Measurements from ENCODE around the gene TNRC6A.
"Not testable (repeated sequence)": the region's sequence is repeated elsewhere in the genome, so short reads cannot be mapped to it uniquely, and the experiment has no call there.

The TNRC6A gene

DNA sequence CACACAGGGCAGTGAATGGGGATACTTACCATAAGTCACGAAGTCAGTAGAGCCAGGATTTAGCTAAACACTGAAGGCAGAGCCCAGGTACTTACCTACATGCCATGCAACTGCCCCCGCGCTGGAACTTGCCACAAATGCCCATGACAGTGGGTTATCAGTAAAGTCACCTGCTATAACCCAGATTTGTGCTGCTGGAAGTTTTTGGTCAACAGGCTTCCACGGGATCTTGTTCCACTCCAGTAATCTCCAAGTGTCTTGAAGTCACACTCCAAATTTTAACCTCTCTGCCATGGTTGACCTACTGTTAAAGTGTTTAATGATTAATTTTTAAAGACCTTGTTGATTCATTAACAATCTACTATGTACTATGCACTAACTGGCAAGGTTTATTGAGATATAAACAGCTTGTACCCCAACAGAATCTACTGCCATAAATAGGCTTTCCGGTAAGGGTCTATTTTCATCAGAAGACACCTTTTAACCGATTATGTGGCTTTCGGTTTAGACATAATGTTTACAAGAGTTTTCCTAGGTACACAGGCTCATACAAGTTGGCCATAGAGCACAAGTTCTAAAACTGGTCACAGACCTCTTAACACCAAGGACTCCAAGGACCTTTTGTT, 110.0 kb downstream of the TNRC6A start:
- H2BK12ac ChIP-seq (ENCODE audit: low read length): no peak overlapping the region
- no peak for DNase-seq
- H3K79me2 ChIP-seq (ENCODE audit: control insufficient read depth, insufficient read depth, low read length, poor library complexity): no peaks in the 10 kb centered on the region
- H3K4me2 ChIP-seq (ENCODE audit: low read length): no peak overlapping the region
- H4K12ac ChIP-seq (ENCODE audit: low read depth, low read length): no peak overlapping the region
- H3K9me3 ChIP-seq (ENCODE audit: insufficient read depth, low read depth, low read length): no peaks in the 10 kb centered on the region
- H4K91ac ChIP-seq (ENCODE audit: low read depth, low read length): no peak overlapping the region
- peaks cover 5 to 6% of the 10 kb centered on the region in 2 experiments for H3K4me1 ChIP-seq (ENCODE audit: control insufficient read depth in 1 of 2, insufficient read depth in 2 of 2, low read length in 2 of 2)
- no peak overlapping the region for H2BK5ac ChIP-seq (ENCODE audit: low read depth, low read length, poor library complexity)
- H3K14ac ChIP-seq (ENCODE audit: low read length): no peak overlapping the region
- H3K18ac ChIP-seq (ENCODE audit: low read length): no peak overlapping the region
- H3K4me3 ChIP-seq (ENCODE audit: low read depth, low read length): no peak overlapping the region
- H3K9ac ChIP-seq (ENCODE audit: low read length): no peak overlapping the region
- H3K27ac ChIP-seq (ENCODE audit: low read depth, low read length): no peak overlapping the region
- no CpG with 5 or more reads among the region's 7 CpGs for WGBS (ENCODE audit: extremely low coverage, insufficient coverage, insufficient read length)
- no peak overlapping the region for H3K4ac ChIP-seq (ENCODE audit: low read depth, low read length)
- H2BK120ac ChIP-seq (ENCODE audit: insufficient read depth, low read length, poor library complexity): no peak overlapping the region
- no peak overlapping the region for H2AK5ac ChIP-seq (ENCODE audit: low read length)
- no peak overlapping the region for H3K23ac ChIP-seq (ENCODE audit: low read length)
- no peaks in the 10 kb centered on the region for H3K36me3 ChIP-seq (ENCODE audit: control insufficient read depth in 1 of 2, insufficient read depth in 2 of 2, low read length in 2 of 2)
- no peaks in the 10 kb centered on the region for H3K27me3 ChIP-seq (ENCODE audit: insufficient read depth, low read length)
- no peak overlapping the region for H2AFZ ChIP-seq (ENCODE audit: insufficient read depth, low read length, poor library complexity)
- no peak overlapping the region for H4K8ac ChIP-seq (ENCODE audit: low read depth, low read length)
- peaks cover 5% of the 10 kb centered on the region for H3K79me1 ChIP-seq (ENCODE audit: low read length)

DNA sequence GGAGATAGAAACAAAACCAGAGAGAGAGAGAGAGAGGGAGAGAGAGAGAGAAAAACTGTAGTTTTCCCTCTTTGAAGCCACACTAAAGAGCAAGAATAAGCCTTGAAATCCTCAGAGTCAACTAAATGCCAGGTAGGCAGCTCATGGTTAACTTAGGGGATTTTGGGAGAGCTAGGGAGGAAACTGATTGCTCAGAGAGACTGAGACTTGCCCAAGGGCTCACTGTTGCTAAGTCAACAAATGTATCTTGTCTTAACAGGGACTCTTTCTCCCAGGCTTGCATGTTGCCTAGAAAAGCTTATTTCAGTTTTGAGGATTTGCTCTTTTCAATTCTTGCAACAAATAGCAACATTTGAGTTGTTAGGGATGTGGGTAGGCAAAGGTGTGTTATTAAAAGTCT, 111.8 kb downstream of the TNRC6A start:
- peaks cover 1% of the 10 kb centered on the region for H3K9me3 ChIP-seq (ENCODE audit: insufficient read depth, low read depth, low read length)
- peaks cover 5% of the 10 kb centered on the region for H3K79me1 ChIP-seq (ENCODE audit: low read length)
- no peak overlapping the region for H3K14ac ChIP-seq (ENCODE audit: low read length)
- H3K18ac ChIP-seq (ENCODE audit: low read length): no peak overlapping the region
- H2BK120ac ChIP-seq (ENCODE audit: insufficient read depth, low read length, poor library complexity): no peak overlapping the region
- H2AFZ ChIP-seq (ENCODE audit: insufficient read depth, low read length, poor library complexity): no peak overlapping the region
- no peak overlapping the region for H2BK5ac ChIP-seq (ENCODE audit: low read depth, low read length, poor library complexity)
- H4K91ac ChIP-seq (ENCODE audit: low read depth, low read length): no peak overlapping the region
- peaks cover 9 to 11% of the 10 kb centered on the region in 2 experiments for H3K4me1 ChIP-seq (ENCODE audit: control insufficient read depth in 1 of 2, insufficient read depth in 2 of 2, low read length in 2 of 2)
- no peak overlapping the region for H3K4me3 ChIP-seq (ENCODE audit: low read depth, low read length)
- DNase-seq: peak in 1 of 2 donors; percentile 16
- no peak overlapping the region for H3K9ac ChIP-seq (ENCODE audit: low read length)
- H3K23ac ChIP-seq (ENCODE audit: low read length): no peak overlapping the region
- H3K27me3 ChIP-seq (ENCODE audit: insufficient read depth, low read length): no peaks in the 10 kb centered on the region
- H3K36me3 ChIP-seq (ENCODE audit: control insufficient read depth in 1 of 2, insufficient read depth in 2 of 2, low read length in 2 of 2): no peaks in the 10 kb centered on the region
- H3K79me2 ChIP-seq (ENCODE audit: control insufficient read depth, insufficient read depth, low read length, poor library complexity): no peaks in the 10 kb centered on the region
- H3K27ac ChIP-seq (ENCODE audit: low read depth, low read length): no peak overlapping the region
- no peak overlapping the region for H4K8ac ChIP-seq (ENCODE audit: low read depth, low read length)
- H3K4me2 ChIP-seq (ENCODE audit: low read length): no peak overlapping the region
- no peak overlapping the region for H2AK5ac ChIP-seq (ENCODE audit: low read length)
- H2BK12ac ChIP-seq (ENCODE audit: low read length): no peak overlapping the region
- H3K4ac ChIP-seq (ENCODE audit: low read depth, low read length): no peak overlapping the region
- H4K12ac ChIP-seq (ENCODE audit: low read depth, low read length): no peak overlapping the region

DNA sequence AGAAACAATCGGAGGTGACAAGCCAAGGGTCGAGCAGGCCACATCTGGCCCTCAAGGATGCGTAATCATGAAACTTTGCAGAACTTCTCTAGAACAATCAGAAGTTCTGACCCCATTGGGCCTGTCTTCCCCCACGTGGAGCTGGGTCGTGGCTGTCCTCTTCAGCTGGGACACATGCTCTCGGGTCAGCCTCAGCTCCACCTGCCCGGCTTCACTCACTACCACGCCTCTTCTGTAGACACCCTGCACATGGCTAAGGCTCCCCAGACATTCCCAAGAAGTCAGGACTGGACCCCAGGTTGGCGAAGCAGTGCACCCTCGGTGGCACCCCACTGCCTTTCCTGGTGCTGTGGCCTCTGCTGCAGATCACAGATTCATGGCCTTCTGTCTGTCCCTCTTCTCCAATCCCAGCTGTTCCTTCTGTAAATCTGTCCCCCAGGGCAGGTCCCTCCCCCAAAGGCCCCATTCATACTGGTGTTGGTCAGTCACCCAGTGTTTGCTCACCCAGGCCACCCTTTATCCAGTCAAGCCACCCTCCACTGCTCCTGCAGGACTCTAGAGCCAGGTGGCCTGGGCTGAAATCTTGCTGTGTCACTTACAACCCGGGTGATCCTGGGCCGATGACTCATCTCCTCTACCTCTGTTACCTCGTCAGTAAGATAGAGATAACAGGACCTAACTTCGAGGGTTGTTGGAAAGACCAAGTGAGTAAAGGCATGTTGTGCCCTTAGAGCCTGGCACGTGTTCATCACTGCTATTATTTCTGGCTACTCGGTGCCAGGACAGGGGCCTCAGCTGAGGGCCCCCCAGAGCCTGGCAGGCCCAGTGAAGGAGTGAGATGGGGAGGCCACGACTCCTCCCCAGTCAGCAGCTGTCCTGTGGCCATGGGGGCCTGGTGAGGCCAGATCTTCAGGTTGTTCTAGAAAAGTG, 114.9 kb downstream of the TNRC6A start:
- Histone ChIP-seq H3K4me3 (ENCODE audit: low read depth, low read length) (no peak overlapping the region), H4K8ac (ENCODE audit: low read depth, low read length) (peak overlapping the region; percentile 26), H2BK120ac (ENCODE audit: insufficient read depth, low read length, poor library complexity) (peak overlapping the region; percentile 39), H3K4ac (ENCODE audit: low read depth, low read length) (no peak overlapping the region), H4K12ac (ENCODE audit: low read depth, low read length) (no peak overlapping the region), H3K79me2 (ENCODE audit: control insufficient read depth, insufficient read depth, low read length, poor library complexity) (no peaks in the 10 kb centered on the region), H3K23ac (ENCODE audit: low read length) (no peak overlapping the region), H3K27ac (ENCODE audit: low read depth, low read length) (no peak overlapping the region), H2AK5ac (ENCODE audit: low read length) (no peak overlapping the region), H3K27me3 (ENCODE audit: insufficient read depth, low read length) (no peaks in the 10 kb centered on the region), H3K14ac (ENCODE audit: low read length) (peak overlapping the region; percentile 24), H3K9me3 (ENCODE audit: insufficient read depth, low read depth, low read length) (peaks cover 1% of the 10 kb centered on the region), H3K4me1 (ENCODE audit: control insufficient read depth in 1 of 2, insufficient read depth in 2 of 2, low read length in 2 of 2) (peaks cover 9 to 11% of the 10 kb centered on the region in 2 experiments), H3K36me3 (ENCODE audit: control insufficient read depth in 1 of 2, insufficient read depth in 2 of 2, low read length in 2 of 2) (no peaks in the 10 kb centered on the region), H4K91ac (ENCODE audit: low read depth, low read length) (peak overlapping the region; percentile 52), H3K4me2 (ENCODE audit: low read length) (no peak overlapping the region), H2BK5ac (ENCODE audit: low read depth, low read length, poor library complexity) (peak overlapping the region; percentile 22), H3K79me1 (ENCODE audit: low read length) (peaks cover 5% of the 10 kb centered on the region), H3K9ac (ENCODE audit: low read length) (no peak overlapping the region), H2AFZ (ENCODE audit: insufficient read depth, low read length, poor library complexity) (no peak overlapping the region), H3K18ac (ENCODE audit: low read length) (peak overlapping the region; percentile 29), H2BK12ac (ENCODE audit: low read length) (peak overlapping the region; percentile 63)
- no CpG with 5 or more reads among the region's 17 CpGs for WGBS (ENCODE audit: extremely low coverage, insufficient coverage, insufficient read length)
- DNase-seq: peak; percentile 76 to 89

DNA sequence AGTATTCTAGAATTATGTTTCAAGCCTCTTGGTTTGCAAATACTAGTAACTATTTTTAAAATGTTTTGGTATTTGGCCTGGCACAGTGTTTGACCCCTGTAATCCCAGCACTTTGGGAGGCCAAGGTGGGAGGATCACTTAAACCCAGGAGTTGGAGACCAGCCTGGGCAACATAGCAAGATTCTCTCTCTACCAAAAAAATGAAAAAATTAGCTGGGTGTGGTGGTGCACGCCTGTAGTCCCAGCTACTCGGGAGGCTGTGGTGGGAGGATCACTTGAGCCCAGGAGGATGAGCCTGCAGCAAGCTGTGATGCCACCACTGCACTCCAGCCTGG, 115.5 kb downstream of the TNRC6A start:
- H2BK5ac ChIP-seq (ENCODE audit: low read depth, low read length, poor library complexity); H2BK12ac ChIP-seq (ENCODE audit: low read length); H3K79me2 ChIP-seq (ENCODE audit: control insufficient read depth, insufficient read depth, low read length, poor library complexity); H3K4me3 ChIP-seq (ENCODE audit: low read depth, low read length); H3K9ac ChIP-seq (ENCODE audit: low read length); H3K14ac ChIP-seq (ENCODE audit: low read length); H4K12ac ChIP-seq (ENCODE audit: low read depth, low read length); H2BK120ac ChIP-seq (ENCODE audit: insufficient read depth, low read length, poor library complexity); H4K8ac ChIP-seq (ENCODE audit: low read depth, low read length); H3K27ac ChIP-seq (ENCODE audit: low read depth, low read length); H3K9me3 ChIP-seq (ENCODE audit: insufficient read depth, low read depth, low read length); H3K23ac ChIP-seq (ENCODE audit: low read length); H3K18ac ChIP-seq (ENCODE audit: low read length); H4K91ac ChIP-seq (ENCODE audit: low read depth, low read length); H2AK5ac ChIP-seq (ENCODE audit: low read length); H3K4me2 ChIP-seq (ENCODE audit: low read length); H3K27me3 ChIP-seq (ENCODE audit: insufficient read depth, low read length); H2AFZ ChIP-seq (ENCODE audit: insufficient read depth, low read length, poor library complexity); H3K4ac ChIP-seq (ENCODE audit: low read depth, low read length); DNase-seq; H3K36me3 ChIP-seq (ENCODE audit: control insufficient read depth in 1 of 2, insufficient read depth in 2 of 2, low read length in 2 of 2); H3K79me1 ChIP-seq (ENCODE audit: low read length): not testable (repeated sequence)
- no CpG with 5 or more reads among the region's 2 CpGs for WGBS (ENCODE audit: extremely low coverage, insufficient coverage, insufficient read length)
- H3K4me1 ChIP-seq (ENCODE audit: control insufficient read depth in 1 of 2, insufficient read depth in 2 of 2, low read length in 2 of 2): peaks cover 9 to 11% of the 10 kb centered on the region in 2 experiments

Data from trophoblast cell (in vitro differentiated cells and primary cell).